KG1 (cell line): ENCODE data around the gene NEO1.
"Not testable (repeated sequence)": the region's sequence is repeated elsewhere in the genome, so short reads cannot be mapped to it uniquely, and the experiment has no call there.

Experiments
- DNase-seq: peaks from one replicate; lab custom pipeline; 2025; lab: John Stamatoyannopoulos, UW

The NEO1 gene

GRCh38 chr15:73264881-73265280 is 212.6 kb downstream of the NEO1 start:
- no peak for DNase-seq

GRCh38 chr15:73265536-73266153 is 213.4 kb downstream of the NEO1 start:
- peak; percentile 15 for DNase-seq

GRCh38 chr15:73268457-73268856 is 216.2 kb downstream of the NEO1 start:
- no peak for DNase-seq

- no peak for DNase-seq
Observed at GRCh38 chr15:73270366-73271097, 218.3 kb downstream of the NEO1 start.

- DNase-seq: peak; percentile 12
Observed at GRCh38 chr15:73273181-73274002, 221.1 kb downstream of the NEO1 start.

- no peak for DNase-seq
Observed at GRCh38 chr15:73275862-73276261, 223.6 kb downstream of the NEO1 start.

- DNase-seq: no peak
Observed at GRCh38 chr15:73282567-73283365, 230.5 kb downstream of the NEO1 start.

GRCh38 chr15:73283366-73283962 is 231.2 kb downstream of the NEO1 start:
- DNase-seq: no peak

GRCh38 chr15:73284090-73284716 is 231.9 kb downstream of the NEO1 start:
- peak; percentile 13 for DNase-seq

- DNase-seq: no peak
Observed at GRCh38 chr15:73286311-73286710, 234.0 kb downstream of the NEO1 start.

GRCh38 chr15:73287019-73287418 is 234.8 kb downstream of the NEO1 start:
- no peak for DNase-seq

GRCh38 chr15:73291441-73291840 is 239.2 kb downstream of the NEO1 start:
- no peak for DNase-seq

- DNase-seq: no peak
Observed at GRCh38 chr15:73293773-73294172, 241.5 kb downstream of the NEO1 start.

GRCh38 chr15:73295630-73296286 is 243.5 kb downstream of the NEO1 start:
- DNase-seq: no peak

GRCh38 chr15:73296609-73297353 is 244.5 kb downstream of the NEO1 start:
- DNase-seq: no peak

GRCh38 chr15:73298522-73299245 is 246.4 kb downstream of the NEO1 start:
- no peak for DNase-seq

GRCh38 chr15:73300286-73300685 is 248.0 kb downstream of the NEO1 start:
- not testable (repeated sequence) for DNase-seq

GRCh38 chr15:73303636-73304035 is 251.4 kb downstream of the NEO1 start:
- DNase-seq: peak; percentile 11
